ENCODE data around the gene DNAH1. TPM values are rescaled to one million over a fixed set of nuclear protein-coding genes. Genes with fewer than 3 reads are reported as not detected.

DNAH1 gene
- total RNA-seq, 2 experiments from 2014 or later: 9.4 TPM

GRCh38 chr3:52392216-52392930, 76.3 kb downstream of the DNAH1 start:
- intact Hi-C loops (cut with micrococcal nuclease): no loop called here
- DNase-seq: no peak
- H3K27ac Mint-ChIP-seq: no peak overlapping the region
- no peaks in the 10 kb centered on the region for H3K4me1 Mint-ChIP-seq (ENCODE audit: low read depth)
- H3K36me3 Mint-ChIP-seq (ENCODE audit: low read depth): peaks cover 2% of the 10 kb centered on the region
- H3K4me3 Mint-ChIP-seq: no peak overlapping the region
- CTCF ChIA-PET: no interaction called here
- H3K27me3 Mint-ChIP-seq (ENCODE audit: low read depth): no peaks in the 10 kb centered on the region
- no peaks in the 10 kb centered on the region for H3K9me3 Mint-ChIP-seq

GRCh38 chr3:52393131-52393807, 77.2 kb downstream of the DNAH1 start:
- Mint-ChIP-seq H3K4me1 (ENCODE audit: low read depth) (no peaks in the 10 kb centered on the region), H3K27ac (no peak overlapping the region), H3K4me3 (no peak overlapping the region), H3K27me3 (ENCODE audit: low read depth) (no peaks in the 10 kb centered on the region), H3K9me3 (no peaks in the 10 kb centered on the region), H3K36me3 (ENCODE audit: low read depth) (peaks cover 2% of the 10 kb centered on the region)
- CTCF ChIA-PET: no interaction called here
- no peak for DNase-seq
- intact Hi-C loops (cut with micrococcal nuclease): no loop called here

- no peak for DNase-seq
- Mint-ChIP-seq H3K27me3 (ENCODE audit: low read depth) (no peaks in the 10 kb centered on the region), H3K4me1 (ENCODE audit: low read depth) (no peaks in the 10 kb centered on the region), H3K27ac (no peak overlapping the region), H3K4me3 (no peak overlapping the region), H3K9me3 (no peaks in the 10 kb centered on the region), H3K36me3 (ENCODE audit: low read depth) (peaks cover 2% of the 10 kb centered on the region)
- intact Hi-C loops (cut with micrococcal nuclease): no loop called here
- CTCF ChIA-PET: no interaction called here
Measured at GRCh38 chr3:52393959-52394670, 78.0 kb downstream of the DNAH1 start.

GRCh38 chr3:52394751-52395502, 78.8 kb downstream of the DNAH1 start:
- Mint-ChIP-seq H3K4me1 (ENCODE audit: low read depth) (no peaks in the 10 kb centered on the region), H3K27ac (no peak overlapping the region), H3K36me3 (ENCODE audit: low read depth) (peaks cover 2% of the 10 kb centered on the region), H3K4me3 (no peak overlapping the region), H3K27me3 (ENCODE audit: low read depth) (no peaks in the 10 kb centered on the region), H3K9me3 (no peaks in the 10 kb centered on the region)
- intact Hi-C loops (cut with micrococcal nuclease): no loop called here
- no peak for DNase-seq
- CTCF ChIA-PET: no interaction called here

GRCh38 chr3:52395503-52395865, 79.4 kb downstream of the DNAH1 start:
- CTCF ChIA-PET: no interaction called here
- no peak for DNase-seq
- no peaks in the 10 kb centered on the region for H3K9me3 Mint-ChIP-seq
- H3K27me3 Mint-ChIP-seq (ENCODE audit: low read depth): no peaks in the 10 kb centered on the region
- no peak overlapping the region for H3K4me3 Mint-ChIP-seq
- peaks cover 2% of the 10 kb centered on the region for H3K36me3 Mint-ChIP-seq (ENCODE audit: low read depth)
- H3K27ac Mint-ChIP-seq: no peak overlapping the region
- intact Hi-C loops (cut with micrococcal nuclease): no loop called here
- H3K4me1 Mint-ChIP-seq (ENCODE audit: low read depth): no peaks in the 10 kb centered on the region

- Mint-ChIP-seq H3K4me1 (ENCODE audit: low read depth) (no peaks in the 10 kb centered on the region), H3K9me3 (no peaks in the 10 kb centered on the region), H3K36me3 (ENCODE audit: low read depth) (peaks cover 2% of the 10 kb centered on the region), H3K4me3 (no peak overlapping the region), H3K27ac (no peak overlapping the region), H3K27me3 (ENCODE audit: low read depth) (no peaks in the 10 kb centered on the region)
- no peak for DNase-seq
- CTCF ChIA-PET: no interaction called here
- intact Hi-C loops (cut with micrococcal nuclease): no loop called here
Measured at GRCh38 chr3:52396011-52396906, 80.1 kb downstream of the DNAH1 start.

- no peak overlapping the region for H3K4me3 Mint-ChIP-seq
- no peak for DNase-seq
- H3K27me3 Mint-ChIP-seq (ENCODE audit: low read depth): no peaks in the 10 kb centered on the region
- peaks cover 5% of the 10 kb centered on the region for H3K36me3 Mint-ChIP-seq (ENCODE audit: low read depth)
- no peak overlapping the region for H3K27ac Mint-ChIP-seq
- intact Hi-C loops (cut with micrococcal nuclease): no loop called here
- H3K9me3 Mint-ChIP-seq: no peaks in the 10 kb centered on the region
- CTCF ChIA-PET: no interaction called here
- H3K4me1 Mint-ChIP-seq (ENCODE audit: low read depth): no peaks in the 10 kb centered on the region
Measured at GRCh38 chr3:52396907-52397591, 80.9 kb downstream of the DNAH1 start.

- Mint-ChIP-seq H3K4me3 (no peak overlapping the region), H3K36me3 (ENCODE audit: low read depth) (peaks cover 9% of the 10 kb centered on the region), H3K9me3 (no peaks in the 10 kb centered on the region), H3K27ac (no peak overlapping the region), H3K27me3 (ENCODE audit: low read depth) (no peaks in the 10 kb centered on the region), H3K4me1 (ENCODE audit: low read depth) (no peaks in the 10 kb centered on the region)
- CTCF ChIA-PET: interaction anchor here (1.1 to 1.2 kb wide), 2 partner anchors 15 to 49 kb away, joined by 3 read pairs; no protein-coding TSS in a partner anchor
- intact Hi-C loops (cut with micrococcal nuclease): no loop called here
- no peak for DNase-seq
Measured at GRCh38 chr3:52397676-52398399, 81.7 kb downstream of the DNAH1 start.

GRCh38 chr3:52398670-52399081, 82.6 kb downstream of the DNAH1 start:
- H3K4me1 Mint-ChIP-seq (ENCODE audit: low read depth): no peaks in the 10 kb centered on the region
- CTCF ChIA-PET: interaction anchor here (1.1 to 1.2 kb wide), 2 partner anchors 14 to 48 kb away, joined by 3 read pairs; no protein-coding TSS in a partner anchor

GRCh38 chr3:52399131-52399530, 83.0 kb downstream of the DNAH1 start:
- no peak for DNase-seq
- Mint-ChIP-seq H3K27me3 (ENCODE audit: low read depth) (no peaks in the 10 kb centered on the region), H3K36me3 (ENCODE audit: low read depth) (peaks cover 14% of the 10 kb centered on the region), H3K9me3 (no peaks in the 10 kb centered on the region), H3K4me1 (ENCODE audit: low read depth) (no peaks in the 10 kb centered on the region), H3K27ac (no peak overlapping the region), H3K4me3 (no peak overlapping the region)
- CTCF ChIA-PET: interaction anchor here (1.1 kb wide), 1 partner anchor 13 kb away, joined by 3 read pairs; no protein-coding TSS in a partner anchor
- intact Hi-C loops (cut with micrococcal nuclease): no loop called here

More at GRCh38 chr3:52398670-52399081, 82.6 kb downstream of the DNAH1 start:
- intact Hi-C loops (cut with micrococcal nuclease): no loop called here
- H3K4me3 Mint-ChIP-seq: no peak overlapping the region
- H3K27ac Mint-ChIP-seq: no peak overlapping the region
- H3K9me3 Mint-ChIP-seq: no peaks in the 10 kb centered on the region
- H3K36me3 Mint-ChIP-seq (ENCODE audit: low read depth): peaks cover 10% of the 10 kb centered on the region
- H3K27me3 Mint-ChIP-seq (ENCODE audit: low read depth): no peaks in the 10 kb centered on the region
- DNase-seq: no peak

- H3K27ac Mint-ChIP-seq: no peak overlapping the region
- no peaks in the 10 kb centered on the region for H3K4me1 Mint-ChIP-seq (ENCODE audit: low read depth)
- no peak overlapping the region for H3K4me3 Mint-ChIP-seq
- H3K27me3 Mint-ChIP-seq (ENCODE audit: low read depth): no peaks in the 10 kb centered on the region
- peaks cover 17% of the 10 kb centered on the region for H3K36me3 Mint-ChIP-seq (ENCODE audit: low read depth)
- H3K9me3 Mint-ChIP-seq: no peaks in the 10 kb centered on the region
- CTCF ChIA-PET: interaction anchor here (0.5 kb wide), 1 partner anchor 25 kb away, joined by 3 read pairs; no protein-coding TSS in a partner anchor
- no peak for DNase-seq
- intact Hi-C loops (cut with micrococcal nuclease): no loop called here
Measured at GRCh38 chr3:52399593-52399992, 83.5 kb downstream of the DNAH1 start.

Measured in activated naive CD4-positive, alpha-beta T cell treated with anti-CD3 and anti-CD28 coated beads for 36 hours (primary cell).